ENCODE results near the gene SMYD1.

Gene SMYD1

DNA sequence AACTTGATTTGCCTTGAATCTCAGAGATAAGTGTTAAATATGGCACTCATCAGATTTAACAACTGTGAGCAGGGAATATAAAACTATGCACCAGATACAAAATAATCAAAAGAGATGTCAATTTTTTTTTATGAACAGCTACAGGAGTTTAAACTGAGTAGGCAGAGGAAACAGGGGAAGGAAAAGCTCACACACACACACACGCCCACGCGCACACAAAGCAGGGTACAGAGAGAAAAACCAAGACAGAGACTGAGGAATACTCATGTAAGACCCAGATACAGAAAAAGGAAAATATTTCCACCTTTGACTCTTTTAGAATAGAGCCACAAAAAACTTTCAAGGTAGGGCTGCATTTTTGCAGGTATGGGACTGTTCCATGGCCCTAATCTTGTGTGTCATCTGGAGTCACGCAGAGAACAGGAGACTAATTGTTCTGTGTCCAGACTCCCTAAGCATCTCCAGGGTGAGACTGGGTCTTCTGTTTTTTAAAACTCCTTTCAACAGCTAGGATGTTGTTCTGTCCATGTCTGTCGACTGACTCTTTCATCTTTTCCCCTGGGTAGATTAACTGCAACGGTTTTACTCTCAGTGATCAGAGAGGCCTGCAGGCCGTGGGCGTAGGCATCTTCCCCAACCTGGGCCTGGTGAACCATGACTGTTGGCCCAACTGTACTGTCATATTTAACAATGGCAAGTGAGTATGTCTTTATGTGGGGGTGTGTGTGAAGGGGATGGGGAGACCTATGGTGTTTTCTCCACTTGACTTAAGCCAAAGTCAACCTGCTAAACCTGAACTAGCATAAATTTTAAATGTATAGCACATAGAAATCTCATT, 23.0 kb downstream of the SMYD1 start:
- DNase-seq = no peak

DNA sequence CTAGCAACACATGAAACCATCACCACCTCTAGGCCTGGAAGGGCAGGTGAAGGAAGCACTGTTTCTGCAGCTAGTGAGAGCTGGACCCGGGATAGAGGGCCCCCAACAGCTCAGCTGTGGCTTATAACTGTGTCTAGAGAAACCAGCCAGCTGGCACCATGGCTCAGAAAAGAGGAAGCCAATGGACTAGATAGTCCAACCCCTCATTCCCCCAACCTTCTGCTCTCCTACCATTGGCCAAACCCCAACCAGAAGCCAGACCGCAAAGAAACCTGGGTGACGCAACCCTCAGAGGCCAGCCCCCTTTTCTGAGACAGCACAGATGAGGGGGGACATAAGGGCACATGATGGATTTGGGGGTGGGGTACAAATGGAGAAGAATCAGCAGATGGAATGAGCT, 24.3 kb downstream of the SMYD1 start:
- no peak for DNase-seq

DNA sequence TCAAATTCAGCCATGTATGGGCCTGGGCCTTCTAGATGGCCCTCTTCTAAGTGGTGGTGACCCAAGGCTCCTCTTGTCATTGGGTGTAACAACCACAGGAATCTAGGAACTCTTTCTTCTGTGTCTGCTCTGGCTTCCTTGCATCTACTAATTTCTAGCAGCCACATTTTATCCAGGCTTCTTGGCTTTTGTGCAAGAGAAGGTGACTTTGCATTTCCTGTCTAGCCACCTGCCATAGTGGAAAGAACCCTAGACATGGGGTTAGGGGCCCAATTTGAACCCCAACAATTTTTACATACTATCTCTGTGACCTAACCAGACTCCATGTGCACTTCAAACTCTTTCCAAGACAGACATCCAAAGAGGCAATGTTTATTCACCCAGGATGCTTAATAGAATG, 25.1 kb downstream of the SMYD1 start:
- no peak for DNase-seq

DNA sequence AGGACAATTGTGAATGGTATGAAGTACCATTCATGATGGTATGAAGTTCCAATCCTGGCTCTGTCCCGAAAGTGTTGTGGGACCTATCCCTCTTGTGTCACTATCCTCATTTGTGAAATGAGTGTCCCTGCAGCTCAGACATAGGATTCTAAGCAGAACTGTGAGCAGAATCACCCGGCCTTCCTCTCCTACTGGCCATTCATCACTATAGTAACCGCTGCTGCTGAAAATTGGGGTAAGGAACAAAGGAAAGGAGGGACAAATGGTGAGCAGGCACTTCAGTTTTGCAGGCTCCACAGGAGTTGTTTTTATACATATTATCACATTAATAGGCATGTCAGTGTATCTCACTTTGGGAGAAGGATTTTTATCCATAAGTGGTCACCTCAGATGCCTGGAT, 27.4 kb downstream of the SMYD1 start:
- DNase-seq = no peak

DNA sequence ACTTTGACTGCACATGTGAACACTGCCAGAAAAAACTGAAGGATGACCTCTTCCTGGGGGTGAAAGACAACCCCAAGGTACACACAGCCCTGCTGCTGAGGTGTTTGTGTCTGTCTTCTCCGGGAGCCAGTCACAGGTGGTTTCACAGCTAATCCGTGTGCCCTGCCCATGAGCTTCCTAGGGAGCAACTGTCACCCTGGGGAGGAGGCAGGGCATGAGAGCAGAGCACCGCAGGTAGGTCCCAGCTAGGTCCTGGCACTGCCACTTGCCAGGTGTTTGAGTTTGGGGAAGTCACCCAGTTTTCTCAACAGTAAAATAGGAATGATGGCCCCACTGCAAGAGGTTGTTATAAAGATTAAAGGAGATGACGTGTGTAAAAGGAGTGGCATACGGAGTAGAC, 29.1 kb downstream of the SMYD1 start:
- DNase-seq = no peak

DNA sequence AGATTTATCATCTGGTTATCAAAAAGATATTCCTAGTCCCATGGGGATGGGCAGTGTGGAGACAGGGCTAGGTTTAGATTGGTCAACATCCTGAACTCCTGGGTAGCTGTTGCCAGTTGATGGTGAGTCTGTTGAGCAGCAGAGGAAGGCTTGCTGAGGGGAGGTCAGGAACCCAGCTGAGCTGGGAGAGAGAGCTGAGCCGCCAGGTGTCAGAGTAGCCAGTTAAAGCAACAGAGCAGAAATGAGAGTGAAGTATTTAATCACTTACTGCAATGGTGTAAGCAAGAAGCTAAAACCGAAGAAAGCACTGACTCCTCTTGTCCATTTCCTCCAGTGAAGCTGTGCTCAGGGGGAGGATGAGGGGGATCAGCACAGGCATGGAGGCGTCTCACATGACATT, 29.6 kb downstream of the SMYD1 start:
- no peak for DNase-seq

DNA sequence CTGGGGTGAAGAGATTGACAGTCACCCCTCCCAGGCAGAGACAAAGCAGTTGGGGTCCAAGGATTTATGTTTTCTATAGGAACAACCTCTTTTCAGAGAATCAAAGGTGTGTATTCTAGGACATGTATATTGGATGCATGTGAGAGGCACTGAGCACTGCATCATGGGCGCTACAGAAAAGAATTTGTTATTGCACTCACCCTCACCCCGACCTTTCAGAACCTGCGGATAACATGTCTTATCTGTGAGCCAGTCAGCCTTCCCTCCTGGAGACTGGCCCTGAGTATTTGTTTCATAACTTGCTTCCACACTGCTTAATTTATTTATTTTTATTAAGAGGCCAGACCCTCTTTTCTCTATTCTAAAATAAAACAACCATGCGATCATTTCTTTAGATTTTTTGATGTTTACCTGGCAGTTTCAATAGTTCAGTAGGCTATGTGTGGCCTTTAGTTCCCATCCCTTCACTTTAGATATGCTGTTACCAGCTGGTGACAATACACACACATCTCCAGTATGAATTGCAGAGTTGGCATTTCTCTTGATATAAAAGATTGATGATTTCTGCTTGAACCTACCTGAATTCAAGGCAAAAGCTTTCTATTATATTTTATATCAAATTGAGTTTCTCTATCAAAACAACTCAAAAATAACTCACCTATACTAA, 30.4 kb downstream of the SMYD1 start:
- no peak for DNase-seq

DNA sequence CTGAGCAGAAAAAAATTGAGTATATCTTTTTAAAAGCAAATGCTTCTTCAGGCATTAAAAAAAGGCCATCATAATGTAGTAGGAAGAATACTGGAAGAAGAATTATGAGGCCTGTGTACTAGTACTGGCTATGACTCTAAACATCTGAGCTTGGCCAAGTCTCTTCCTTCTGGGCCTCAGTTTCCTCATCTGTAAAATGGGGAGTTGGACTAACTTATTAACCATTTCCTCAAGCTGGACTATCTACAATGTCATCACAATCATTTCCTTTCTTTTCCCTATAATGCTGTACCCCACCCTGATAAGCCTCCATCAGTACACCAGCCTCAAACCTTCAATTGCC, 30.9 kb downstream of the SMYD1 start:
- no peak for DNase-seq

DNA sequence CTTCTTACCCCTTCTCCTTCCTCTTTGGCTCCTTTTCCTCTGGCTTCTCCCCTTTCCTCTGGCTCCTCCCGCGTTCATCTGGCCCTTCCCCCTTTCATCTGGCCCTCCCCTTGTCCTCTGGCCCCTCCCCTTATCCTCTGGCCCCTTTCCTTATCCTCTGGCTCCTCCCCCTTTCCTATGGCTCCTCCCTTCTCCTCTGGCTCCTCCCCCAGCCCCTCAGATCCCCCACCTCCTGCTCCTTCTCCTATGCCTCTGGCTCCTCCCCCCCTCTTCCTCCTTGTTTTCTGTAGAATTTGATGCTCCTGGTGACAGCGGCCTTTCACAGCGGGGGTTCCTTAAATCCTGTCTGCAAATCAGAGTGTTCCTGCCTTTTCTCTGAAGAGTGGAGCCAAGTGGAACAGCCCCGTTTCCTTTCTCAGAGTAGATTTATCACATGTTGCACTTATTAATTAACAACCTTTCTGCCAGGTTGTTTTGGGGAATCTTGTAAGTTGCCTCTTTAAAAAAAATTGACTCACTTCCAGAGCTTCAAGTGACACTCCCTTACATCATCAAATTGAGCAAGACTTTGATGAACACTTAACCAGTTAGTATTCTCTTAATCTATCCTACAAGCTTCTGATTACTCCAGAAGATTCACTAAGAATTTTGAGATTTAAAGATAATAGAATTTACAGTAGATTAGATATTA, 32.3 kb downstream of the SMYD1 start:
- DNase-seq = no peak

DNA sequence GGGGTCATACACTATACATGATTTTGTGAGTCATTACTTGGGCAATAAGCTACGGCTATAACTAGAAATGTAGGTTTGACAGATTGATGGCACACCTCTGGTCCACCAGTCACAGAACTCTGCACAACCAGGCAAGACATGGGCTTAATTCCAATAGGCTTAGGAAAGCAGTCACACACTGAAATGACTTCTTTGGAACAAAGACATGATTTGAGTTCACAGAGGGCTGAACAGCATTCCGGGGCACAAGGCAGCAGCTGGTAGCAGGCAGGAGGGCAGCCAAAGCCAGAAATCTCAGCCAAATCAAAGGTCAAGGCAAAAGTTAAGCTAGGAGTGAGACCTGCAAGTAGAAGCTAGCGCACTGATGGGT, 32.8 kb downstream of the SMYD1 start:
- no peak for DNase-seq

DNA sequence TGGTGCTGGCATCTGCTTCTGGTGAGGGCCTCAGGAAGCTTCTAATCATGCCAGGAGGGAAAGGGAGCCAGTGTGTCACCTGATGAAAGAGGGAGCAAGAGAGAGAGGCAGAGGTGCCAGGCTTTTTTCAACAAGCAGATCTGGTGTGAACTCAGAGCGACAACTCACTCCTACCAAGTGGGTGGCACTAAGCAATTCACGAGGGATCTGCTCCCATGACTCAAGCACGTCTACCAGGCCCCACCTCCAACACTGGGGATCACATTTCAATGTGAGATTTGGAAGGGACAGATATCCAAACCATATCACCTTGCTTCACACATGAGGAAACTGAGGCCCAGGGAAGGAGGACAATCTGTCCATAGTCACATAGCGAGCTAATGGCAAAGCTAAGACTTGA, 41.2 kb downstream of the SMYD1 start:
- DNase-seq = no peak

DNA sequence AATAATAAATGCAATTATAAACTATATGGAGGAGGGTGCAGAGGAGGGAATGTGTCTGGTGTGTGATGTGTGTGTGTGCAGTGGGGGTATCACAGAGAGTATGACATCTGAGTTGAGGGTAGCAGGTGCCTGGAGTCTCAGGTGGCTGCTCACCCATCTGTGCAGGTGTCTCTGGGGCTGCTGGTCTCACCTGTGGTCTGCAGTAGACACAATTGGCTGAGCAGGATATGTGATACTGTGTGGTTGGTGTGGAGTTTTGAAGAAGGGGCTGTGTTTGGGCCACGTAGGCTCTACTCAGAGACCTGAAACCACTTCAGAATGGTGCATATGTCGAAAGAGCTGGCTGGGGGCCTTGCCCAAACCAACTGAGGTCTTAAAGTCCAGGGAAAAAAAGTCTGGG, 43.2 kb downstream of the SMYD1 start:
- no peak for DNase-seq

DNA sequence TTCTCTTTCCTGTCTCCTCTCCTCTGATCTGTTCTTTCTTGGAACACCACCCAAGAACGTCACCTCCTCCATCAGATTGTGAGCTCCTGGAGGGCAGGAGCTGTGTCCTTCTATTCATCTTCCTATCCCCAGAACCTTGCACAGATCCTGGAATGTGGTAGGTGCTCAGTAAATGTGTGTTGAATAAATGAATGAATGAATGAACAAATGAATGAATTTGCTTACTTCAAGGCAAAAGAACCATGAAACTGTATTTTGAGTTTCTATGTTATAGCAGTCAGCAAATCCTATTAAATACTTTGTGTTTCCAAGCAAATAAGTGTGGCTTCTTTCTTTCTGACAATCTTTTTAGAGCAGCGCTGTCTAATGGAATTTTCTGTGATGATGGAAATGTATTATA, 45.4 kb downstream of the SMYD1 start:
- DNase-seq = no peak

DNA sequence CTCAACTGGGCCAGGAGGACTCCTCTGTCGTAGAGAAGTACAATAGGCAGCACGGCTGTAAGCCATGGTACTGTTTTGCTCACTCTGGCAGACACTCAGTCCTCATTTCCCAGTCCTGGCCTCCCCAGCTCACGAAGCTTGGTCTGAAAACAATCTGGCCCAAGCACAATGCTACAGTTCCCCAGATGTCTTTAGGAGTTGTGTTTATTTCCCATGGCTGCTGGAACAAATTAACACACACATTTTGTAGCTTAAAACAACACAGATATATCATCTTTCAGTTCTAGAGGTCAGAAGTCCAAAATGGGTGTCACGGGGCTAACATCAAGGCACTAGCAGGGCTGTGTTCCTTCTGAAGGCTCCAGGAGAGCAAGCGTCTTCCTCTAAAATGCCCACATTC, 47.3 kb downstream of the SMYD1 start:
- no peak for DNase-seq

DNA sequence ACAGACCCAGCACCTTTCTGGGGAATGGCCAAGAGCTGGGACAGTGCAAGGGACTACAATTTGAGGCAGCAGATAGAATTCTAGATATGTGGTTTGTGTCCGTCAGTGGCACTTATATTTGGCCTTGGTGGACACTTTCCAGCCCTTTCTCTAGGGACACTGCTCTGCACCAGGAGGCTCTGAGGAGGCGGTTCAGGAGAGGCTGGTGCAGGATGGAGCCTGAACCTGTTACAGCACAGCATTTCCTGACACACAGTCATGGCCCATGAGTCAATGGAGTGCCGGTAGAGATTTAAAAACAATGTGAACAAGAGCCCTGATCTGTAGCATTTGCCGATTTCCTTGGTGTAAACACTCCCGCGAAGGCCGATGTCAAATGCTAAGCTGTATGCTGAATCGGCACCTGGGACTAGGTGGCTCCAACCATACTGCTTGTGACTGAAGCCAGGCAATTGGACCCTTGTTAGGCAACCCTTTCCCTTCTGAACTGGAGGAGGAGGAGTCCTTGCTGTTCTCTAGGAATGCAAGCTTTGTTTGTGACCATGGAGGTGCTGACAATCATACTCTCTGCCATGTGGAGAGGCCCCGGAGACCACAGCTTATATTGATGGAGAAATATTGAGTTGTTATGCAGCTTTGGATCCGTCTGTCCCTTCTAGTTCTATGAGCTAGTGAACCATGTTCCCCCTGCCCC, 48.3 kb downstream of the SMYD1 start:
- no peak for DNase-seq

DNA sequence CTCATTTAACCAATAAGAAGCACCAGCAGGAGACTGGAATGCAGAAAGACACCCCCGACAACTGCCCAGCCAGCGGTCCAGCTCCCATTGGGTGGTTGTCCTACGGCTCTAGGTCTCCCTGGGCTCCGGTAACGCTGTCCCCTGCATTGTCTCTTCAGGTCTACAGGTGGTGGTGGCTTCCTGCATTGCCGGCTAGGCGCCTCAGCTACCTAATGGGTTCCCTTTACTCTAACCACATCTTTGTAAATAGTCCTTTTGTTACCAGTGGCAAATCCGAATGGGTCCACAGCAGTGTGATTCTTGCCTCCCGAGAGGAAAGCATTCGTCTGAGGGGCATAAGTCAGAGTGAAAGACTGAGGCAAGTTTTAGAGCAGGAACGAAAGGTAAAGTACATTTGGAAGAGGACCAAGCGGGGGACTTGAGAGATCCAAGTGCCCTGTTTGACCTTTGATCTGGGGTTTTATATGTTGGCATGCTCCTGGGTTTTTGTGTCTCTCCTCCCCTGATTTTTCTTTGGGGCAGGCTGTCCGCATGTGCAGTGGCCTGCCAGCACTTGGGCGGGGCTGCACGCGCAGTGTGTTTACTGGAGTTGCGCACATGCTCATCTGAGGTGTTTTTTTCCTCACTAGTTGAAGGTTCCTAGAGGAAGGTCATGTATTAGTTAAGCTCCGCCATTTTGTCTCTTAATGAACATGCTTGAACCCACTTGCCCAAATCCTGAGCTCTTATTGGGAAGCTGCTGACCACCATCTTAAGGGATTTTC, 49.2 kb downstream of the SMYD1 start:
- no peak for DNase-seq

DNA sequence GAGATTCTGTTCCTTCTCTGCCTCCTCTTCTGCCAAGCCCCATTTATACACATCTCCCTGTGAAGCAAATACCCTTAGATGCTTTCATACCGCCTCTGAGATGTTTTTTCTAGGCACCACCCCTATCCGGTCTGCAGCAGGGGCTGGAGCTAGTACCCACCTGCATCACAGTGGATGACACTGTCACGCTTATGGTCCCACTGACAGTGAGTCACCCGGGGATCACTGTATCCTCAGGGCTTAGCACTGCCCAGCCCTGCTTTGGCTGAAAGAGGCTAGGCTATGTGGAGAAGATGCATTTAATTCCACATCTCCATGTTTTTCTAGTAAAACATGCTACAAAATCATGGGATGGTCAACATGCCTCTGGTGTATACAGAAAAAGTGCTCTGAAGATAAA, 50.3 kb downstream of the SMYD1 start:
- no peak for DNase-seq

DNA sequence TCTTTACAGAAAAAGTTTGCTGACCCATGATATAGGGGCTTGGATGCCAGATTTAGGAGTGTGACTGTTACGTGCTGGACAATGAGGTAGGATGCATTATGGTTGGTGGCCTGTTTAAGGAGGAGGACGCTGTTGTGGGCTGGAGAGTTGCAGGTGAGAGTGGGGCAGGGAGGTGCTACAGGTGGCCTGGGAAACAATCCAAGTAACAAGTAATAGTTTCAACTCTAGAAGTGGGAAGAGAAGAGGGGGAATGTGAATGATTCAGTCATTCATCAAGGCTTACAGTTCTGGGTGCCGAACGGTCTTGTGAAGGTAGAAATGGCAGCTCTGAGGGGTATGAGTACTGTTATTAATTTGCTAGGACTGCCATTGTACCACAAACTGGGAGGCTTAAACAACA, 54.1 kb downstream of the SMYD1 start:
- no peak for DNase-seq

DNA sequence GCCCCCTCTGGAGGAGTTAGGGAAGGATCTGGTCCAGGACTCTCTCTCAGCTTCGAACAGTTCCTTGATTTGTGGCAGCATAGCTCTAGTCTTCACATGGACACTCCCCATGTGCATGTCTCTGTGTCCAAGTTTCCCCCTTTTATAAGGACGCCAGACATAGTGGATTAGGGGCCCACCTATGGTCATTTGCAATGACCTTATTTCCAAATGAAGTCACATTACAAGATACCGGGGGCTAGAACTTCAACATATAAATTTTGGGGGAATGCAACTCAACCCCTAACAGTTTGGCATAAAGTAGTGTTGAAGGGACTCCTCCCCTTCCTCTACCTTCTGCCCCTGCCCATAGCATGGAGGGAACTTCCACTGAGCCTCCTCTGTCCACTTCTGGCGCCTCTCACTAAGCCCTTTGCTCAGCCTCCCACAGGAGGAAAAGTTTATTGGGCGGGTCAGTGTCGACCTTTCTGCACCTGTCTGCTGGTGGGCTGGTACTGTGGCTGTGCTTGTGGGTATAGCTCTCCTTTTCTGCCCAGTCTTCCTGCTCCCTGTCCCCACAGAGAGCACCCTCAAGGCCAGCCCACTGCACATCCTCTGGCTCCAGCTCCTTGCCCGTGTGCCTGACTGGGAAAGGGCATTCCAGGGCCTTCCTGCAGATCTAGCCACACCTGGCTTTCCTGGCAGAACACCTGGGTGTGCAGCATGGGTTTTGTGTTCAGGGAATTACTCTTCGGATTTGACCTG, 54.7 kb downstream of the SMYD1 start:
- no peak for DNase-seq

DNA sequence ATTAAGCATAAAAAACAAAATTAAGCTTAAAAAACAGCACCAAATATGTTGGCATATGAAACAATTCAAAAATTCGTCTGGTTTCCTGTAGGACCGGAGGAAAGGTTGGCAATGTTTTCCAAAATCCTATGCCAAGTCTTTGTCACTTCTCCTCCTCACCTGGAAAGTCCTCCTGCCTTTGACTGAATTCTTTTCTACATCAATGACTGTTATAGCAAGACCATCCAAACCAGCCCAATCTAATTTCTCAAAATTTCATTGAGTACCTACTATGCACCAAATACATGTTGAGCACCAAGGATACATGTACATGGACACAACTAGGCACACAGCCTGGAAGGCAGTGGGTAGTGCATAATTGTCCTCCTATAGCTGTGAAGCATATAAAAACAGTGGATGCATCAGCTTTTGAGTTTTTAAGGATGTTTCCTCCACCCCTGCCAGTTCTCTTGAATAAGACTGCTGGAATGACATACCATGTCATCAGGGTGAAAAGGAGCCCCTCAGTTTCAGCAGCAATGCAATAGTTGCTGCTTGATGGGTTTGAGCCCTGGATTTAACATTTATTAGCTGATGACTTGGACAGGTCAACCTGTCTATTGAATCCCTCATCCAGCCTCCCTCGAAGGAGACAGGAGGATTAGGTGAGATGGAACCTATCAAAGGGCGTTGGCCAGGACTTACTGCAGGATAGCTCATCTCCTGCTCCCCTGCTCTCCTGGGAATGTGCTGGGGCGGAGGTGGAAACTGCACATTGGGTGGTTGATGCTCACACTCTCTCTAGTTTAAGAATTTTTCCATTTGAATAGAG, 55.7 kb downstream of the SMYD1 start:
- DNase-seq = no peak
